Right kidney (tissue), 9 donors: ENCODE data around the gene HAS3.
"Not testable (repeated sequence)": the region's sequence is repeated elsewhere in the genome, so short reads cannot be mapped to it uniquely, and the experiment has no call there.

Experiments
- DNase-seq: peaks from one replicate; pipeline ENCODE4 v3.0.0-alpha.2; 2016
- long read RNA-seq, 8 donors: transcript quantifications; one replicate each; lab custom pipeline, GENCODE V29; 2026

HAS3 gene
- long read RNA-seq, donor 1: 0 reads
- long read RNA-seq, donor 2: 0 reads
- long read RNA-seq, donor 3: 0 reads
- long read RNA-seq, donor 4: 0 reads
- long read RNA-seq, donor 5: 0 reads
- long read RNA-seq, donor 6: 0 reads
- long read RNA-seq, donor 7: 0 reads
- long read RNA-seq, donor 8: 0 reads

- DNase-seq: peak; percentile 87
These were observed at the start of gene HAS3 for GRCh38 chr16:69105501-69106361. TSS of gene HAS3 (plus strand) at chr16:69105653. CDS start at chr16:69109396, 3,743 bp downstream.

GRCh38 chr16:69055980-69056379, 49.5 kb upstream of the HAS3 start:
- DNase-seq: no peak

- DNase-seq: no peak
These were observed 49.0 kb upstream of the HAS3 start for GRCh38 chr16:69056421-69056820.

- DNase-seq: no peak
These were observed 47.8 kb upstream of the HAS3 start for GRCh38 chr16:69057400-69058378.

- not testable (repeated sequence) for DNase-seq
These were observed 42.0 kb upstream of the HAS3 start for GRCh38 chr16:69063491-69063890.

GRCh38 chr16:69064124-69064763, 41.2 kb upstream of the HAS3 start:
- DNase-seq: no peak

- no peak for DNase-seq
These were observed 40.6 kb upstream of the HAS3 start for GRCh38 chr16:69064764-69065313.

GRCh38 chr16:69069504-69069903, 35.9 kb upstream of the HAS3 start:
- no peak for DNase-seq

GRCh38 chr16:69071036-69071435, 34.4 kb upstream of the HAS3 start:
- DNase-seq: no peak

GRCh38 chr16:69072640-69072974, 32.8 kb upstream of the HAS3 start:
- no peak for DNase-seq

GRCh38 chr16:69073181-69073702, 32.2 kb upstream of the HAS3 start:
- no peak for DNase-seq

GRCh38 chr16:69077251-69077650, 28.2 kb upstream of the HAS3 start:
- DNase-seq: no peak

GRCh38 chr16:69078073-69078472, 27.4 kb upstream of the HAS3 start:
- DNase-seq: no peak

GRCh38 chr16:69079697-69080096, 25.8 kb upstream of the HAS3 start:
- DNase-seq: no peak

GRCh38 chr16:69083306-69083941, 22.0 kb upstream of the HAS3 start:
- DNase-seq: no peak

- no peak for DNase-seq
These were observed 21.2 kb upstream of the HAS3 start for GRCh38 chr16:69084289-69084688.

- DNase-seq: no peak
These were observed 20.3 kb upstream of the HAS3 start for GRCh38 chr16:69085032-69085695.

GRCh38 chr16:69087161-69087581, 18.3 kb upstream of the HAS3 start:
- DNase-seq: no peak

GRCh38 chr16:69088684-69089083, 16.8 kb upstream of the HAS3 start:
- DNase-seq: no peak

GRCh38 chr16:69089091-69089910, 16.2 kb upstream of the HAS3 start:
- DNase-seq: no peak
